ENCODE measurements around the gene NAV2.

- TF ChIP-seq, protein P1, sequence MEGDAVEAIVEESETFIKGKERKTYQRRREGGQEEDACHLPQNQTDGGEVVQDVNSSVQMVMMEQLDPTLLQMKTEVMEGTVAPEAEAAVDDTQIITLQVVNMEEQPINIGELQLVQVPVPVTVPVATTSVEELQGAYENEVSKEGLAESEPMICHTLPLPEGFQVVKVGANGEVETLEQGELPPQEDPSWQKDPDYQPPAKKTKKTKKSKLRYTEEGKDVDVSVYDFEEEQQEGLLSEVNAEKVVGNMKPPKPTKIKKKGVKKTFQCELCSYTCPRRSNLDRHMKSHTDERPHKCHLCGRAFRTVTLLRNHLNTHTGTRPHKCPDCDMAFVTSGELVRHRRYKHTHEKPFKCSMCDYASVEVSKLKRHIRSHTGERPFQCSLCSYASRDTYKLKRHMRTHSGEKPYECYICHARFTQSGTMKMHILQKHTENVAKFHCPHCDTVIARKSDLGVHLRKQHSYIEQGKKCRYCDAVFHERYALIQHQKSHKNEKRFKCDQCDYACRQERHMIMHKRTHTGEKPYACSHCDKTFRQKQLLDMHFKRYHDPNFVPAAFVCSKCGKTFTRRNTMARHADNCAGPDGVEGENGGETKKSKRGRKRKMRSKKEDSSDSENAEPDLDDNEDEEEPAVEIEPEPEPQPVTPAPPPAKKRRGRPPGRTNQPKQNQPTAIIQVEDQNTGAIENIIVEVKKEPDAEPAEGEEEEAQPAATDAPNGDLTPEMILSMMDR (IDR thresholded peaks at IDR 0.05; ENCODE audit: borderline replicate concordance, extremely low read depth, low read length, poor library complexity, severe bottlenecking), result no peak
- TF ChIP-seq EZH2 (IDR thresholded peaks at IDR 0.05; ENCODE audit: borderline replicate concordance, low read depth, low read length, severe bottlenecking), result no peak
Observed at GRCh38 chr11:20053572-20053971, 340.9 kb downstream of the NAV2 start.

Data from DND-41 (cell line).